B cell (primary cell): ENCODE results near the gene GHRL. TPM values are rescaled to one million over a fixed set of nuclear protein-coding genes. Genes with fewer than 3 reads are reported as not detected.
"Not testable (repeated sequence)": the region's sequence is repeated elsewhere in the genome, so short reads cannot be mapped to it uniquely, and the experiment has no call there.

Experiments used
- ATAC-seq: fragments of 200-7000 bp; cut with Tn5 transposase; one replicate; pipeline ENCODE4 v1.10.0; 2021; ENCODE audit warnings: low read depth, mild to moderate bottlenecking, moderate number of reproducible peaks, moderate library complexity
- CTCF ChIA-PET: fragments of 350-600 bp; sonication (Branson Sonifier 250); formaldehyde crosslinking; loops from one replicate; lab custom pipeline; 2021; ENCODE audit warnings: antibody characterized with exemption, inconsistent platforms; lab: Charles Lee
- POLR2A ChIA-PET: fragments of 350-600 bp; sonication (Branson Sonifier 250); formaldehyde crosslinking; loops from one replicate; lab custom pipeline; 2021; ENCODE audit warnings: antibody characterized with exemption; lab: Charles Lee
- DNase-seq: peaks from one replicate; pipeline ENCODE4 v3.0.0; 2013
- H2AFZ ChIP-seq: 2 replicates; pipeline ENCODE4 v1.6.1; 2012; ENCODE audit warnings: mild to moderate bottlenecking, low read depth, low read length; ENCODE audit not compliant: insufficient read depth, poor library complexity, severe bottlenecking
- H3K27ac ChIP-seq, 2 donors: 1 replicate in 1 of 2; 2 replicates in 1 of 2; pipeline ENCODE4 v1.5.1; 2012 to 2013; ENCODE audit warnings: low read length in 2 of 2, mild to moderate bottlenecking in 2 of 2, moderate library complexity in 1 of 2
- H3K27me3 ChIP-seq, 4 experiments: fragments of 200-600 bp in 1 of 4; sonication (generic) in 1 of 4; replicated peaks in 1 of 4; 1 replicate in 2 of 4; 2 replicates in 2 of 4; pipeline versions ENCODE4 v1.6.1 to v1.7.0; 2013 to 2016; ENCODE audit warnings: low read length in 3 of 4, mild to moderate bottlenecking in 2 of 4, mixed read lengths in 1 of 4, moderate library complexity in 1 of 4; ENCODE audit not compliant: insufficient read depth in 4 of 4, control insufficient read depth in 3 of 4; ENCODE audit errors: control extremely low read depth in 1 of 4
- H3K36me3 ChIP-seq, 2 experiments: replicated peaks in 1 of 2; 1 replicate in 1 of 2; 2 replicates in 1 of 2; pipeline versions ENCODE4 v1.6.1 to v1.7.1; 2013; ENCODE audit warnings: low read length in 1 of 2; ENCODE audit not compliant: insufficient read depth in 2 of 2, control insufficient read depth in 1 of 2; ENCODE audit errors: control extremely low read depth in 1 of 2, extremely low read depth in 1 of 2
- H3K4me1 ChIP-seq, 2 donors: fragments of 200-600 bp in 1 of 2; sonication (generic) in 1 of 2; 1 replicate in 1 of 2; 2 replicates in 1 of 2; pipeline versions ENCODE4 v1.5.1 to v1.6.1; 2013 to 2017; ENCODE audit warnings: low read length in 2 of 2; ENCODE audit not compliant: control insufficient read depth in 2 of 2, insufficient read depth in 2 of 2
- H3K4me2 ChIP-seq: replicated peaks from 2 replicates; pipeline ENCODE3; 2012; ENCODE audit warnings: mild to moderate bottlenecking, low read depth, low read length; ENCODE audit not compliant: poor library complexity, severe bottlenecking
- H3K4me3 ChIP-seq, 5 experiments: fragments of 200-600 bp in 1 of 5; sonication (generic) in 1 of 5; 1 replicate in 3 of 5; 2 replicates in 2 of 5; pipeline versions ENCODE4 v1.5.1 to v1.7.0; 2011 to 2016; ENCODE audit warnings: low read length in 4 of 5, mild to moderate bottlenecking in 4 of 5, low read depth in 2 of 5, control low read depth in 1 of 5, moderate library complexity in 1 of 5; ENCODE audit not compliant: insufficient read depth in 1 of 5; ENCODE audit errors: control extremely low read depth in 1 of 5, extremely low read depth in 1 of 5
- H3K79me2 ChIP-seq: fragments of 200-600 bp; sonication (generic); one replicate; pipeline ENCODE4 v1.6.0; 2016; ENCODE audit warnings: low read length; ENCODE audit not compliant: control insufficient read depth, insufficient read depth
- H3K9ac ChIP-seq: fragments of 200-600 bp; sonication (generic); 2 replicates; pipeline ENCODE4 v1.6.1; 2017; ENCODE audit warnings: mild to moderate bottlenecking, low read length, moderate library complexity
- H3K9me3 ChIP-seq, 3 donors: one replicate each; pipeline versions ENCODE4 v1.6.1 to v1.7.1; 2013; ENCODE audit warnings: low read length in 2 of 3; ENCODE audit not compliant: control insufficient read depth in 2 of 3, insufficient read depth in 1 of 3; ENCODE audit errors: control extremely low read depth in 1 of 3
- H4K20me1 ChIP-seq: 2 replicates; pipeline ENCODE4 v1.6.0; 2012; ENCODE audit warnings: mild to moderate bottlenecking, low read length; ENCODE audit not compliant: insufficient read depth, control insufficient read depth, poor library complexity, severe bottlenecking
- H3K27ac Mint-ChIP-seq: one replicate; pipeline ENCODE4 v1.8.0; 2021; ENCODE audit warnings: mixed read lengths
- H3K27me3 Mint-ChIP-seq: one replicate; pipeline ENCODE4 v1.8.0; 2021; ENCODE audit warnings: mixed read lengths
- H3K4me1 Mint-ChIP-seq: one replicate; pipeline ENCODE4 v1.8.0; 2021; ENCODE audit warnings: mixed read lengths
- H3K4me3 Mint-ChIP-seq: one replicate; pipeline ENCODE4 v1.8.0; 2021; ENCODE audit warnings: mixed read lengths
- H3K9me3 Mint-ChIP-seq: one replicate; pipeline ENCODE4 v1.8.0; 2022; ENCODE audit warnings: mixed read lengths; ENCODE audit not compliant: insufficient read depth
- CTCF ChIP-seq: fragments of 200-600 bp; IDR thresholded peaks from one replicate; pipeline ENCODE4 v1.8.0; 2022; ENCODE audit warnings: antibody characterized with exemption, mild to moderate bottlenecking
- EZH2 ChIP-seq: IDR thresholded peaks from 2 replicates; pipeline ENCODE4 v1.6.1; 2012; ENCODE audit warnings: borderline replicate concordance, low read depth, mild to moderate bottlenecking, moderate library complexity, low read length; ENCODE audit not compliant: insufficient read depth, poor library complexity, severe bottlenecking
- WGBS: methylation state at CpG from one replicate; pipeline ENCODE4 v1.1.5; 2013; ENCODE audit warnings: missing lambda C conversion rate; ENCODE audit not compliant: insufficient coverage; 5-methylcytosine and 5-hydroxymethylcytosine counted together
- intact Hi-C: fragments of 100-400 bp; cut with micrococcal nuclease; formaldehyde crosslinking; loops from one replicate; pipeline ENCODE4 v1.10.0; 2022
- polyA plus RNA-seq: library from polyadenylated mRNA; depleted of rRNA; stranded (reverse); fragments of >200 nt; gene quantifications from 2 replicates; pipeline ENCODE4 v1.2.3, GENCODE V29; 2012
- total RNA-seq, 2 donors: library from RNA; stranded (reverse); fragments of 120-200 nt in 1 of 2; gene quantifications; 1 replicate in 1 of 2; 2 replicates in 1 of 2; pipeline versions ENCODE4 v1.2.3 to v1.2.4, GENCODE V29; 2013 to 2022

GHRL gene
- total and polyA plus RNA-seq, 2 donors (not counting 1 experiment from before 2014, with no cell fraction given), result 2.8 to 3.0 TPM

DNA sequence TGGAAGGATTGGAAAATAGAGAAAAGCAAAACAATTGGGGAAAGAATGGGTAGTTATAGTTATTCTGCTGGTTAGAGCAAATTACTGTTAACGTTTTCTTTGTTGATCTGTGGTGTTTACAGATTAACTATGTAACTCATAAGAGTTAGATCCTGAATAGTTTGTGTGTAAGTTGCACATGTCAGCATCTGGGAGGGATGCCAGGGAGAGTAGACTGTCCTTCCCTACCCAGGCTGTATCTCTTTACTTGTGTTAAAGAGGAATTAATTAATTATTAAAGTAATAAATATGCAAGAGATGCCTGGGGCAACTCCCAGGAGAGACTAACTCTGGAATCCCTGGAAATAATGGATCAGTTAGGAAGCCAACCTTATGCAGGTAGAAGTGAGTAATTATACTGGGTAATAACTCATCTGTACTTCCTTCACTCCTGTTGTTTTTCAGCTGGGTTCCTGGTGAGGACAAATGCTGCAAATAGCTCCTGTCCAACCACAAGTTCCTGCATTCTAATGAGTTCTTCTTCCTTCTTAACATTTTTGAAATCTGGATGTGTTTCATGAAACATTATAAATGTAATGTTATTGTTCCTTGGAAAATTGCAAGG lies 18.9 kb downstream of the GHRL start:
- H3K27ac Mint-ChIP-seq, result peak overlapping the region; percentile 54
- peaks cover 2 to 76% of the 10 kb centered on the region in 2 experiments for H3K36me3 ChIP-seq
- no peak overlapping the region for H2AFZ ChIP-seq
- ATAC-seq (no peak), DNase-seq (no peak)
- peaks cover 76% of the 10 kb centered on the region for H4K20me1 ChIP-seq
- H3K79me2 ChIP-seq, result peaks cover 71% of the 10 kb centered on the region
- ChIA-PET POLR2A (no interaction called here), CTCF (interaction anchor here (1.0 kb wide), 1 partner anchor 10 kb away, joined by 3 read pairs; no protein-coding TSS in a partner anchor)
- no peaks in the 10 kb centered on the region for H3K27me3 ChIP-seq
- TF ChIP-seq EZH2 (no peak), CTCF (no peak)
- H3K4me1 ChIP-seq, result peaks cover 19% of the 10 kb centered on the region in 2 donors
- peaks cover 22% of the 10 kb centered on the region for H3K4me1 Mint-ChIP-seq
- H3K4me2 ChIP-seq, result peak overlapping the region; percentile 15
- WGBS, result 33% methylated on average over 1 of the region's 1 CpG
- no peaks in the 10 kb centered on the region for H3K9me3 ChIP-seq
- intact Hi-C loops, result no loop called here
- no peak overlapping the region for H3K9ac ChIP-seq
- H3K27ac ChIP-seq, result no peak overlapping the region
- no peak overlapping the region for H3K4me3 ChIP-seq
- H3K4me3 Mint-ChIP-seq, result peak overlapping the region; percentile 18
- no peaks in the 10 kb centered on the region for H3K9me3 Mint-ChIP-seq
- no peaks in the 10 kb centered on the region for H3K27me3 Mint-ChIP-seq

DNA sequence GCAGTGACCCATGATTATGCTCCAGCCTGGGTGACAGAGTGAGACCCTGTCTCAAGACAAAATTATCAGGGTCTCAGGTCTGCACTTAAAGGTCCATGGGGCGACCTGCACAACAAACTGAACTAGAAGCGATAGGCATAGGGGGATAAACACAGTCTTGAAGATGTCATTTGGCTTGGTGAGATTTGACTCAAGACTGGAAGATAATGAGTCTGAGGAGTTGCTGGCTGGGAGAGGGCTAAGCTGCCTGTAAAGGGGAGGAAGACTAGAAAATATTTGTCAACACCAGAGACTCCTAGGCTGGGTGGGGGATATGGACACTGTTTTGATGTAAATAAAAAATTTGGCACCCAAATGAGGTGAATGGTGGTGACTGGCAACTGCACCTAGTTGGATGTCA lies 19.8 kb downstream of the GHRL start:
- H3K27ac ChIP-seq, result peak overlapping the region in 1 of 2 donors; percentile 36
- H3K9me3 Mint-ChIP-seq, result no peaks in the 10 kb centered on the region
- peaks cover 80% of the 10 kb centered on the region for H4K20me1 ChIP-seq
- H3K4me1 ChIP-seq, result peaks cover 19% of the 10 kb centered on the region in 2 donors
- H3K4me2 ChIP-seq, result peak overlapping the region; percentile 32
- DNase-seq, result no peak
- ChIA-PET POLR2A (no interaction called here), CTCF (interaction anchor here (1.4 kb wide), 1 partner anchor 11 kb away, joined by 4 read pairs; no protein-coding TSS in a partner anchor)
- no peaks in the 10 kb centered on the region for H3K27me3 ChIP-seq
- 92% methylated on average over 2 of the region's 2 CpGs for WGBS
- H3K36me3 ChIP-seq, result peaks cover 5 to 76% of the 10 kb centered on the region in 2 experiments
- TF ChIP-seq EZH2 (no peak), CTCF (no peak)
- no peak for ATAC-seq
- peak overlapping the region; percentile 4 for H3K4me3 Mint-ChIP-seq
- peaks cover 80% of the 10 kb centered on the region for H3K79me2 ChIP-seq
- no peaks in the 10 kb centered on the region for H3K27me3 Mint-ChIP-seq
- H3K4me3 ChIP-seq, result no peak overlapping the region
- no peaks in the 10 kb centered on the region for H3K9me3 ChIP-seq
- peak overlapping the region; percentile 6 for H3K9ac ChIP-seq
- intact Hi-C loops, result no loop called here
- peak overlapping the region; percentile 21 for H3K27ac Mint-ChIP-seq
- H3K4me1 Mint-ChIP-seq, result peaks cover 25% of the 10 kb centered on the region
- H2AFZ ChIP-seq, result no peak overlapping the region

GRCh38 chr3:10272476-10272875 lies 20.3 kb downstream of the GHRL start:
- peaks cover 78% of the 10 kb centered on the region for H4K20me1 ChIP-seq
- H3K9me3 ChIP-seq, H3K27me3 Mint-ChIP-seq, H3K27me3 ChIP-seq, H3K4me3 ChIP-seq, H2AFZ ChIP-seq, H3K9ac ChIP-seq, POLR2A ChIA-PET, H3K9me3 Mint-ChIP-seq, ATAC-seq, intact Hi-C loops, DNase-seq, H3K27ac ChIP-seq, H3K4me3 Mint-ChIP-seq, H3K4me2 ChIP-seq, H3K27ac Mint-ChIP-seq: not testable (repeated sequence)
- H3K79me2 ChIP-seq, result peaks cover 84% of the 10 kb centered on the region
- CTCF ChIA-PET, result interaction anchor here (1.4 kb wide), 1 partner anchor 10 kb away, joined by 4 read pairs; no protein-coding TSS in a partner anchor
- over 99% methylated on average over 6 of the region's 11 CpGs for WGBS
- peaks cover 28% of the 10 kb centered on the region for H3K4me1 Mint-ChIP-seq
- H3K4me1 ChIP-seq, result peaks cover 19% of the 10 kb centered on the region in 2 donors
- peaks cover 5 to 73% of the 10 kb centered on the region in 2 experiments for H3K36me3 ChIP-seq
